HCT116 (cell line): ENCODE data around the gene CREB1. TPM values are rescaled to one million over a fixed set of nuclear protein-coding genes. Genes with fewer than 3 reads are reported as not detected.

Source experiments
- ATAC-seq: fragments of 200-7000 bp; cut with Tn5 transposase; 2 replicates; pipeline ENCODE4 v1.9.1; 2020; ENCODE audit warnings: mild to moderate bottlenecking, moderate library complexity
- BruUV-seq: library from RNA; stranded (reverse); fragments of 400-500 nt; replicated peaks from 2 replicates; lab custom pipeline; 2021; lab: Mats Ljungman, UMichigan
- CTCF ChIA-PET: fragments of 300-600 bp; sonication (Branson Sonifier 250); formaldehyde crosslinking; loops from one replicate; lab custom pipeline; 2021; ENCODE audit warnings: antibody characterized with exemption; lab: Charles Lee
- POLR2A ChIA-PET: fragments of 300-600, 350-600 bp; sonication (Branson Sonifier 250); formaldehyde crosslinking; loops from one replicate; lab custom pipeline; 2021; ENCODE audit warnings: antibody characterized with exemption; lab: Charles Lee
- RAD21 ChIA-PET, 2 experiments: fragments of 300-600 bp; sonication (Branson Sonifier 250); formaldehyde crosslinking; loops; one replicate each; lab custom pipeline; 2023; ENCODE audit warnings: low total read pairs in 2 of 2; ENCODE audit not compliant: uncharacterized antibody in 2 of 2, unreplicated experiment in 2 of 2, low non-redundant PET in 1 of 2; lab: Charles Lee
- DNase-seq: peaks from one replicate; pipeline ENCODE4 v3.0.0-alpha.2; 2010; ENCODE audit warnings: low read depth, low spot score
- H2AFZ ChIP-seq: fragments of 200-600 bp; shearing (Covaris generic), sonication (generic); 2 replicates; pipeline ENCODE4 v1.6.1; 2017; ENCODE audit warnings: low read depth, mixed run types, mixed read lengths, antibody characterized with exemption, low read length; ENCODE audit not compliant: poor library complexity, severe bottlenecking
- H3K27ac ChIP-seq: 2 replicates; pipeline ENCODE4 v1.5.1; 2012; ENCODE audit warnings: low read depth, low read length
- H3K27me3 ChIP-seq: fragments of 200-600 bp; sonication (generic); 2 replicates; pipeline ENCODE4 v1.6.1; 2016; ENCODE audit warnings: mixed run types, low read length, mixed read lengths; ENCODE audit not compliant: insufficient read depth
- H3K36me3 ChIP-seq, 2 experiments: fragments of 200-500 bp in 1 of 2; fragments of 200-600 bp in 1 of 2; sonication (Bioruptor generic) in 1 of 2; sonication (generic) in 1 of 2; 2 replicates each; pipeline versions ENCODE4 v1.5.1 to v1.6.1; 2014 to 2016; ENCODE audit warnings: low read length in 2 of 2, inconsistent platforms in 1 of 2, mixed read lengths in 1 of 2, mixed run types in 1 of 2; ENCODE audit not compliant: insufficient read depth in 2 of 2, control insufficient read depth in 1 of 2
- H3K4me1 ChIP-seq, 2 experiments: fragments of 200-600 bp in 1 of 2; sonication (generic) in 1 of 2; 2 replicates each; pipeline versions ENCODE4 v1.5.1 to v1.6.1; 2012 to 2017; ENCODE audit warnings: low read length in 2 of 2, inconsistent platforms in 1 of 2, mild to moderate bottlenecking in 1 of 2, mixed read lengths in 1 of 2, mixed run types in 1 of 2, moderate library complexity in 1 of 2; ENCODE audit not compliant: insufficient read depth in 2 of 2, control insufficient read depth in 1 of 2
- H3K4me2 ChIP-seq: fragments of 200-600 bp; sonication (generic); 2 replicates; pipeline ENCODE4 v1.6.1; 2017; ENCODE audit warnings: mixed run types, low read length, mixed read lengths
- H3K4me3 ChIP-seq, 2 experiments: fragments of 200-600 bp in 1 of 2; sonication (generic) in 1 of 2; replicated peaks in 1 of 2; 2 replicates each; pipeline ENCODE4 v1.5.1; 2011 to 2016; ENCODE audit warnings: low read length in 2 of 2, control low read depth in 1 of 2, low read depth in 1 of 2, mild to moderate bottlenecking in 1 of 2, mixed read lengths in 1 of 2, mixed run types in 1 of 2
- H3K79me2 ChIP-seq: fragments of 200-600 bp; sonication (generic); 2 replicates; pipeline ENCODE4 v1.6.1; 2017; ENCODE audit warnings: mild to moderate bottlenecking, mixed run types, low read length, moderate library complexity, mixed read lengths; ENCODE audit not compliant: insufficient read depth
- H3K9ac ChIP-seq: fragments of 200-600 bp; sonication (generic); 2 replicates; pipeline ENCODE4 v1.6.1; 2016; ENCODE audit warnings: low read length, mixed read lengths
- H3K9me2 ChIP-seq: fragments of 200-600 bp; sonication (generic), shearing (Covaris generic); 2 replicates; pipeline ENCODE4 v1.6.1; 2017; ENCODE audit warnings: mixed run types, mild to moderate bottlenecking, moderate library complexity; ENCODE audit not compliant: insufficient read depth
- H3K9me3 ChIP-seq, 2 experiments: fragments of 200-500 bp in 1 of 2; fragments of 200-600 bp in 1 of 2; sonication (Bioruptor generic) in 1 of 2; sonication (generic) in 1 of 2; 2 replicates each; pipeline ENCODE4 v1.6.1; 2014 to 2017; ENCODE audit warnings: low read length in 2 of 2, mixed read lengths in 2 of 2, inconsistent platforms in 1 of 2, low read depth in 1 of 2, mild to moderate bottlenecking in 1 of 2, mixed run types in 1 of 2, moderate library complexity in 1 of 2; ENCODE audit not compliant: control insufficient read depth in 1 of 2, insufficient read depth in 1 of 2
- H4K20me1 ChIP-seq: fragments of 200-600 bp; sonication (generic), shearing (Covaris generic); 2 replicates; pipeline ENCODE4 v1.6.1; 2017; ENCODE audit warnings: mixed run types, mild to moderate bottlenecking, moderate library complexity; ENCODE audit not compliant: insufficient read depth
- CEBPB ChIP-seq: IDR thresholded peaks from 2 replicates; pipeline ENCODE4 v1.6.1; 2012; ENCODE audit warnings: low read depth
- ELF1 ChIP-seq: IDR thresholded peaks from 2 replicates; pipeline ENCODE4 v1.6.1; 2012; ENCODE audit warnings: low read depth, borderline replicate concordance
- EZH2phosphoT487 ChIP-seq: fragments of 200-600 bp; IDR thresholded peaks from 2 replicates; pipeline ENCODE4 v1.6.1; 2018; ENCODE audit warnings: antibody characterized with exemption, borderline replicate concordance
- FOSL1 ChIP-seq: IDR thresholded peaks from 2 replicates; pipeline ENCODE4 v1.6.1; 2012; ENCODE audit warnings: low read depth
- JUND ChIP-seq: IDR thresholded peaks from 2 replicates; pipeline ENCODE4 v1.6.1; 2012
- POLR2A ChIP-seq: IDR thresholded peaks from 2 replicates; pipeline ENCODE4 v1.7.0; 2011; ENCODE audit warnings: borderline replicate concordance; ENCODE audit not compliant: insufficient read depth, insufficient read length; ENCODE audit errors: extremely low read depth
- RAD21 ChIP-seq: IDR thresholded peaks from 2 replicates; pipeline ENCODE4 v1.6.1; 2012; ENCODE audit warnings: low read depth, mild to moderate bottlenecking
- SRF ChIP-seq: IDR thresholded peaks from 2 replicates; pipeline ENCODE4 v1.6.1; 2012; ENCODE audit warnings: low read depth
- YY1 ChIP-seq: IDR thresholded peaks from 2 replicates; pipeline ENCODE4 v1.6.1; 2011; ENCODE audit warnings: low read length, low read depth, moderate library complexity, mild to moderate bottlenecking; ENCODE audit not compliant: insufficient replicate concordance; ENCODE audit errors: extremely low read depth
- intact Hi-C: fragments of 100-400 bp; cut with micrococcal nuclease; formaldehyde crosslinking; loops from 2 replicates; pipeline ENCODE4 v1.10.0; 2022
- total RNA-seq: library from RNA; stranded (reverse); gene quantifications from one replicate; pipeline ENCODE4 v1.2.1, GENCODE V29; 2021; ENCODE audit not compliant: unreplicated experiment
- TF ChIP-seq, protein P1 (sequence below): IDR thresholded peaks from 2 replicates; pipeline ENCODE4 v1.6.1; 2012
- TF ChIP-seq, protein P2 (sequence below): IDR thresholded peaks from 2 replicates; pipeline ENCODE4 v1.6.1; 2012
- TF ChIP-seq, protein P3 (sequence below): IDR thresholded peaks from 2 replicates; pipeline ENCODE4 v1.6.1; 2011; ENCODE audit warnings: mild to moderate bottlenecking, low read length, moderate library complexity; ENCODE audit not compliant: insufficient replicate concordance; ENCODE audit errors: extremely low read depth

Gene CREB1
- total RNA-seq, 1 experiment from 2014 or later = 60.4 TPM

DNA sequence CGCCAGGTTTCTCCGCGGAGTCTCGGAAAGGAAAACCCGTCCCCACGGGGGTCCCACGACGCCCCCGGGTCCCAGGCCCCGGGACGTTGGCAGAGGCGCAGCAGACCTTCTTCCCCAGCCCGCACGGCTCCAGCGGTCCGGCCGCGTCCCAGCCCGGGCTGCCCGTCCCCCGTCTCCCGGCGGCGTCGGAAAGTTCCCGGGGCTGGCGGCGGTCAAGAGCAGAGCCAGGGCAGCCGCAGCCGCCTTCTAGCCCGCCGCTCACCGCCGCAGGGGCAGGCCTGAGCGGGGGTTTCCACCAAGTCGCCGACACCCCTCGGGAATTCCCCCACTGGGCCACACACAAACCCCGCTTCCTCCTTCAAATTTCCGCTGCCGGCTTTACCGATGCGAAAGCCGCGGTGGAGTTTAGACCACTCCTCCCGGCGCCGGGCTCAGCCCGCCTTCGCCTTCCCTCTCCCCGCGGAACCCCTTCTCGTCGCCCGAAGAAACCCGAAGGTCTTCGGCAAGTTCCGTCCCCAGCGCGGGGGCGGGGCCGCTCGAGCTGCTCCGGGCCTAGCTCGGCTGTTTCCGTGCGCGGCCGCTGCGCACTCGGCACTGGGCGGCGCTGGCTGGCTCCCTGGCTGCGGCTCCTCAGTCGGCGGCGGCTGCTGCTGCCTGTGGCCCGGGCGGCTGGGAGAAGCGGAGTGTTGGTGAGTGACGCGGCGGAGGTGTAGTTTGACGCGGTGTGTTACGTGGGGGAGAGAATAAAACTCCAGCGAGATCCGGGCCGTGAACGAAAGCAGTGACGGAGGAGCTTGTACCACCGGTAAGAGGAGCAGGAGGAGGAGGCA lies at the start of gene CREB1 (continued):
- TF ChIP-seq YY1 = no peak
- TF ChIP-seq FOSL1 = no peak; the same call in 1 of the 2 replicates
- TF ChIP-seq RAD21 = peak; percentile 12; the same call in 1 of the 2 replicates
- TF ChIP-seq EZH2phosphoT487 = no peak
- TF ChIP-seq CEBPB = no peak
- TF ChIP-seq ELF1 = no peak
- TF ChIP-seq, protein P1, sequence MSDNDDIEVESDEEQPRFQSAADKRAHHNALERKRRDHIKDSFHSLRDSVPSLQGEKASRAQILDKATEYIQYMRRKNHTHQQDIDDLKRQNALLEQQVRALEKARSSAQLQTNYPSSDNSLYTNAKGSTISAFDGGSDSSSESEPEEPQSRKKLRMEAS = no peak

DNA sequence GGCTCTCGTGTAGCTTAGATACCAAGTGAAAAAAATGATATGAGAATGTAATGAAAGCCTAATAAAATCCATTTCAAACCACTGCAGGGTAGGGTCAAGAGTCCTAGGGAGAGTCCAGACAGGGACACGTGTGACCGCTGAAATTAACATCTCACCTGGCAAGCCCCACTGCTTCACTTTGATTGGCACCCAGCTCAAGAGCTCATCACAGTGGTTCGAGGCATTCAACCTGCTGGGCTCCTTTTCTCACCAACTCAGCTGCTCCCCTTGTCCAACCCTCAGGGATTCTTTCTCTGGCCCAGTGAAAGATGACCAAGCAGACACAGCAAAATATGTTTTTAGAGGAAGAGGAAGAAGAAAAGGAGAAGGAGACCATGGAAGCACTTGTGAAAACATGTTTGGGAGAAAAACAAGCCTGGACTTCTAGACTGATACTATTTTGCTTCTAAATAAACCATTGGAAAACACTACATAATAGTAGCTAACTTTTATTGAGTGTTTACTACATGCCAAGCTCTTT lies 49.2 kb upstream of the CREB1 start:
- Histone ChIP-seq H2AFZ (no peak overlapping the region), H3K36me3 (no peaks in the 10 kb centered on the region), H4K20me1 (no peaks in the 10 kb centered on the region), H3K9me3 (no peaks in the 10 kb centered on the region), H3K9me2 (no peaks in the 10 kb centered on the region), H3K27ac (no peak overlapping the region), H3K4me3 (no peak overlapping the region), H3K4me2 (no peak overlapping the region), H3K79me2 (no peaks in the 10 kb centered on the region), H3K4me1 (peaks cover 0 to under 1% of the 10 kb centered on the region in 2 experiments; a peak in 1 of 4 replicates), H3K9ac (no peak overlapping the region), H3K27me3 (no peaks in the 10 kb centered on the region)
- CTCF ChIA-PET = no interaction called here
- BruUV-seq = no TSS peak
- DNase-seq (no peak), ATAC-seq (no peak)
- no peak for TF ChIP-seq FOSL1
- TF ChIP-seq YY1 = no peak
- TF ChIP-seq ELF1 = no peak
- TF ChIP-seq, protein P2, sequence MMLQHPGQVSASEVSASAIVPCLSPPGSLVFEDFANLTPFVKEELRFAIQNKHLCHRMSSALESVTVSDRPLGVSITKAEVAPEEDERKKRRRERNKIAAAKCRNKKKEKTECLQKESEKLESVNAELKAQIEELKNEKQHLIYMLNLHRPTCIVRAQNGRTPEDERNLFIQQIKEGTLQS = no peak
- TF ChIP-seq JUND = no peak
- TF ChIP-seq, protein P1 = no peak
- TF ChIP-seq SRF = no peak
- TF ChIP-seq, protein P3, sequence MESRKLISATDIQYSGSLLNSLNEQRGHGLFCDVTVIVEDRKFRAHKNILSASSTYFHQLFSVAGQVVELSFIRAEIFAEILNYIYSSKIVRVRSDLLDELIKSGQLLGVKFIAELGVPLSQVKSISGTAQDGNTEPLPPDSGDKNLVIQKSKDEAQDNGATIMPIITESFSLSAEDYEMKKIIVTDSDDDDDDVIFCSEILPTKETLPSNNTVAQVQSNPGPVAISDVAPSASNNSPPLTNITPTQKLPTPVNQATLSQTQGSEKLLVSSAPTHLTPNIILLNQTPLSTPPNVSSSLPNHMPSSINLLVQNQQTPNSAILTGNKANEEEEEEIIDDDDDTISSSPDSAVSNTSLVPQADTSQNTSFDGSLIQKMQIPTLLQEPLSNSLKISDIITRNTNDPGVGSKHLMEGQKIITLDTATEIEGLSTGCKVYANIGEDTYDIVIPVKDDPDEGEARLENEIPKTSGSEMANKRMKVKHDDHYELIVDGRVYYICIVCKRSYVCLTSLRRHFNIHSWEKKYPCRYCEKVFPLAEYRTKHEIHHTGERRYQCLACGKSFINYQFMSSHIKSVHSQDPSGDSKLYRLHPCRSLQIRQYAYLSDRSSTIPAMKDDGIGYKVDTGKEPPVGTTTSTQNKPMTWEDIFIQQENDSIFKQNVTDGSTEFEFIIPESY = no peak
- no peak for TF ChIP-seq CEBPB
- no peak for TF ChIP-seq POLR2A
- intact Hi-C loops = no loop called here
- POLR2A ChIA-PET = no interaction called here
- RAD21 ChIA-PET = no interaction called here
